Aortic smooth muscle cell (primary cell): ENCODE data around the gene SLC22A16. TPM values are rescaled to one million over a fixed set of nuclear protein-coding genes. Genes with fewer than 3 reads are reported as not detected.

ENCODE experiments used
- total RNA-seq: library from RNA; depleted of rRNA; stranded (reverse); fragments of >200 nt; gene quantifications from 2 replicates; pipeline ENCODE4 v1.2.3, GENCODE V29; 2014

Gene SLC22A16, protein sequence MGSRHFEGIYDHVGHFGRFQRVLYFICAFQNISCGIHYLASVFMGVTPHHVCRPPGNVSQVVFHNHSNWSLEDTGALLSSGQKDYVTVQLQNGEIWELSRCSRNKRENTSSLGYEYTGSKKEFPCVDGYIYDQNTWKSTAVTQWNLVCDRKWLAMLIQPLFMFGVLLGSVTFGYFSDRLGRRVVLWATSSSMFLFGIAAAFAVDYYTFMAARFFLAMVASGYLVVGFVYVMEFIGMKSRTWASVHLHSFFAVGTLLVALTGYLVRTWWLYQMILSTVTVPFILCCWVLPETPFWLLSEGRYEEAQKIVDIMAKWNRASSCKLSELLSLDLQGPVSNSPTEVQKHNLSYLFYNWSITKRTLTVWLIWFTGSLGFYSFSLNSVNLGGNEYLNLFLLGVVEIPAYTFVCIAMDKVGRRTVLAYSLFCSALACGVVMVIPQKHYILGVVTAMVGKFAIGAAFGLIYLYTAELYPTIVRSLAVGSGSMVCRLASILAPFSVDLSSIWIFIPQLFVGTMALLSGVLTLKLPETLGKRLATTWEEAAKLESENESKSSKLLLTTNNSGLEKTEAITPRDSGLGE
- not detected in 2 replicates for total RNA-seq

DNA sequence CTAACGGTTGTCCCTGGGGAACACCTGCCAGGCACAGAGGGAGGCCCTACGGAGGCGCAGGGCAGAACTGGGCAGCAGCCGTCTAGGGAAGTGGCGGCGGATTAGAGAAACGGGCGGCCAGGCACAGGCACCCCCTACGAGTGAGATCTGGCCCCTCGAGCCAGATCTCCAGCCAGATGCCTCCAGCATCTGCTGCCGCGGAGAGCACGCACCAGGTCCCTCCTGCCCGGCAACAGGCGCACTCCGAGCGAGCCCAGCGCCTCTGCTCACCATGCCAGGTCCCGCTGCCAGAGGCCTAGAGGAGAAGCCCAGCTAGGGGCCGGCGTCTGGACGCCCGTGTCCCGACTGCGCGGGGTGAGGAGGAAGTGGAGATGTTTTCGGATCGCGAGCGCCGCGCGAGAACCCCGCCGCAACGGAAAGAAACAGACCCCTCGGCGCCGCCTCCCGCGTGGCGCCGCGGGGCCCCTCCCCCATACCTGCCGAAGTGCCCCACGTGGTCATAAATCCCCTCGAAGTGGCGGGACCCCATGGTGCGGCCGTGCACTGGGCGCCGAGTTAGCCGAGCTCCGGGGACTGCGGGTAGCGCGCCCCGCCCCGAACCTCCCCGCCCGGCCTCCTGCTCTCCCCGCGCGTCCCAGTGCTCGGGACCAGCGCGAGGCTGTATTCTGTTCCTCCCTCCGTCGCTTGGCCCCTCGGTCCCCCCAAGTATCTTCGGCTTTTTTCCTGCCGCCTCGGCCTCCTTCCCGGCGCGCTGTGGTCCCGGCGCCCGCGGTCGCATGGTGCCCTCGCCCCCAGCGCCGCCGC lies at the start of gene SLC22A16:
Gene SLC22A16, minus strand, starts transcription at position 568 of the 804 bp plus-strand sequence. Its CDS starts 39 bp downstream, at position 529.

DNA sequence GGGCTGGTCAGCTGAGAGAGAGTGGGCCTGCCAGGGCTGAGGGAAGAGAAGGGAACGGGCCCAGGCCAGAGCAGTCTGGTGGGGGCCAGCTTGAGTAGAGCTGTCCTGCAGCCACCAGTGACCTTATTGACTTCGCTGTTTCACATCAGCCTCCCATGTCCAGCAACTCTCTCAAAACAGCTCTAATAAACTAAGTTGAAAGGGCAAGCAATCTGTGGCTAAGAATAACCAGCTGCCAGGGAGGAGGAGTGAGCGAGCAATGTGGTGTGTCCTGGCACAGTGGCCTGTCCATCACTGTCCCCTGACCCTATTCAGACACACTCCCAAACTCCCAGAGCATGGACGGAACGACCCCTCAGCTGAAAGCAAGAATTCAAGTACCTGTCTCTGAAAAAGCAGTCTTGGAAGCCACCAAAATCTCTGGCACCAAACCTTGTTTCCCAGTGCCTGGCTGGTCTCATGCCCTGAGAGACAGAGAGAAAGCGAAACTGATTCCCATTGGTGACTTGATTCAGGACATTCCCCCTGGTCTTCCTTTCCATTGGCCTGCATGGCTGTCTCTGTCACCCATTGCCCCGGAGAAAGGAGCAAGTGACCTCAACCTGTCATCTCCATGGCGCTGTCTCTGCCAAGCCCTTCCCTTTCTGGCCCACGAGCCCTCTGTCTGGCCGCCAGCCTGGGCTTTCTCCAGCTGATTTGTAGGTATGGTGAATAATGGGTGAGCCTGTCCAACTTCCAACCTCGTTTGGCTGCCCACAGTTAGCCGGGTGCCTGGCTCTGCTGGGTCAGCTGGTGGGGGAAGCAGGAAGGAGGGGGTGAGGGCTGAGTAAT lies 61.1 kb downstream of the SLC22A16 start, which contains the start of gene DDO:
Gene DDO, minus strand, starts transcription at position 490 of the 831 bp plus-strand sequence. CDS start 2,113 bp downstream, outside the sequence.

Other genes starting within 250 kb of the SLC22A16 start
- gene METTL24, start 118.3 kb downstream of the SLC22A16 start, total RNA-seq: 2.1 and 2.2 TPM in 2 replicates
- gene DDO, start 61.0 kb downstream of the SLC22A16 start, total RNA-seq: 5.5 and 6.0 TPM in 2 replicates